Fibroblast of pulmonary artery (primary cell): ENCODE measurements around the gene OR2T6.

Source experiments
- DNase-seq: peaks from one replicate; pipeline ENCODE4 v3.0.0-alpha.2; 2010; ENCODE audit warnings: low read depth
- H3K4me3 ChIP-seq: replicated peaks from 2 replicates; pipeline ENCODE4 v1.5.1; 2011; ENCODE audit warnings: low read depth, mild to moderate bottlenecking, control low read depth, low read length, moderate library complexity
- TF ChIP-seq, protein P1 (sequence below): IDR thresholded peaks from 2 replicates; pipeline ENCODE4 v1.5.1; 2011; ENCODE audit warnings: mild to moderate bottlenecking, control low read depth, low read length, inconsistent platforms; ENCODE audit errors: missing control alignments

The OR2T6 gene, protein sequence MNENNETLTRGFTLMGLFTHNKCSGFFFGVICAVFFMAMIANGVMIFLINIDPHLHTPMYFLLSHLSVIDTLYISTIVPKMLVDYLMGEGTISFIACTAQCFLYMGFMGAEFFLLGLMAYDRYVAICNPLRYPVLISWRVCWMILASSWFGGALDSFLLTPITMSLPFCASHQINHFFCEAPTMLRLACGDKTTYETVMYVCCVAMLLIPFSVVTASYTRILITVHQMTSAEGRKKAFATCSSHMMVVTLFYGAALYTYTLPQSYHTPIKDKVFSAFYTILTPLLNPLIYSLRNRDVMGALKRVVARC

DNA sequence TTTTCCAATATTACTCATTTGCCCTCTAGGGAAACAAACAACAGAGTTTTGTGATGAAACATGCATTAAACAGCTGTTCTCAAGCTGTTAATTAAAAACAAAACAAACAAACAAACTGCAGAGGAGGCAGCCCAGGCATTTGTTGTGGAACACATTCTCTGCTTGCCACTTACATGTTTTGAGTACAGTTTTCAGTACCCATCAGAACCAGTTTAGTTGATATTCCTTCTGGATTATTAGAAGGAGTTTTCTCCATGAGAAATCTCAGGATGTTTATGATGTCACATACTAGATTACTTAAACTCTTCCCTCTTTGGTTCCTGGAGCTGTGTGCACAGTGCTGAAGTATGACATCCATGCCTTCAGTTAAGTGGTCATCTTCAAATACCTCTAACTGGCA is at the start of gene OR2T6:
OR2T6 (plus strand) TSS at position 301 of the 400 bp plus-strand sequence. CDS start 11,863 bp downstream, outside the sequence.
- TF ChIP-seq, protein P1, sequence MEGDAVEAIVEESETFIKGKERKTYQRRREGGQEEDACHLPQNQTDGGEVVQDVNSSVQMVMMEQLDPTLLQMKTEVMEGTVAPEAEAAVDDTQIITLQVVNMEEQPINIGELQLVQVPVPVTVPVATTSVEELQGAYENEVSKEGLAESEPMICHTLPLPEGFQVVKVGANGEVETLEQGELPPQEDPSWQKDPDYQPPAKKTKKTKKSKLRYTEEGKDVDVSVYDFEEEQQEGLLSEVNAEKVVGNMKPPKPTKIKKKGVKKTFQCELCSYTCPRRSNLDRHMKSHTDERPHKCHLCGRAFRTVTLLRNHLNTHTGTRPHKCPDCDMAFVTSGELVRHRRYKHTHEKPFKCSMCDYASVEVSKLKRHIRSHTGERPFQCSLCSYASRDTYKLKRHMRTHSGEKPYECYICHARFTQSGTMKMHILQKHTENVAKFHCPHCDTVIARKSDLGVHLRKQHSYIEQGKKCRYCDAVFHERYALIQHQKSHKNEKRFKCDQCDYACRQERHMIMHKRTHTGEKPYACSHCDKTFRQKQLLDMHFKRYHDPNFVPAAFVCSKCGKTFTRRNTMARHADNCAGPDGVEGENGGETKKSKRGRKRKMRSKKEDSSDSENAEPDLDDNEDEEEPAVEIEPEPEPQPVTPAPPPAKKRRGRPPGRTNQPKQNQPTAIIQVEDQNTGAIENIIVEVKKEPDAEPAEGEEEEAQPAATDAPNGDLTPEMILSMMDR = no peak
- no peak within 1 kb of the TSS for H3K4me3 ChIP-seq
- no peak for DNase-seq

DNA sequence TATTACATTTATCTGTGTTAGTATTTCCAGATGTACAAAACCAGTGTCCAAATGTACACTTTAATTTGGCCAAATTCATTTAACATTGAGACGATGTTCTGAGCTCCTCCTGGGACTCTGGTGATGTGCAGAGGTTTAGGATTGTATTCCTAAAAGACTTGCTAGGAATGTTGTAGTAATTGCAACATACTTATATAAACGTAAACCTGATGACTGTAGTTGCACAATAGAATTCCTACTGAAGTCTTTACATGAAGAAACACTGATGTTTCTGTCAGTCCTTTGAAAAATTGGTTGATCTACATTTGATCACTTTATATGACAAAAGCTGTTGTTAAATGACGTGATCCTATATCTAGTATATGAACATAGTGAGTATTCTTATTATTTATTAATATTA is 32.1 kb upstream of the OR2T6 start:
- H3K4me3 ChIP-seq = no peak overlapping the region
- no peak for DNase-seq
- TF ChIP-seq, protein P1 = no peak

DNA sequence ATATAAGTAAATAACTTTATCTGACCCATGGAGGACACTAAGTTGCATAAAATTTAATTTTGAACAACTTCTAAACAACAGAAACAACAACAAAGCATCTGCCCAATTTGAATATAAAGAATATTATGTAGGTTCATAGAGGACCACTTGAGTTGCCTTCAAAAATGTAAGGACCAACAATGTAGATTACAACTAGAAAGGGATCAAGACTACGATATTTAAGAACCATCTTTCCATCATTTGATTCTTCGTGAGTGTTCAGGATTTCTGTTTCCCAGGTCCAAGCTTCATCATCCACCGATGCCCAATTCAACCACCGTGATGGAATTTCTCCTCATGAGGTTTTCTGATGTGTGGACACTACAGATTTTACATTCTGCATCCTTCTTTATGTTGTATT is 27.1 kb upstream of the OR2T6 start, which contains the start of gene OR14C36:
OR14C36 (plus strand) TSS at position 301 of the 400 bp plus-strand sequence; CDS start at position 301, 0 bp downstream.
- no peak within 1 kb of the TSS for H3K4me3 ChIP-seq
- DNase-seq = no peak
- TF ChIP-seq, protein P1 = no peak

DNA sequence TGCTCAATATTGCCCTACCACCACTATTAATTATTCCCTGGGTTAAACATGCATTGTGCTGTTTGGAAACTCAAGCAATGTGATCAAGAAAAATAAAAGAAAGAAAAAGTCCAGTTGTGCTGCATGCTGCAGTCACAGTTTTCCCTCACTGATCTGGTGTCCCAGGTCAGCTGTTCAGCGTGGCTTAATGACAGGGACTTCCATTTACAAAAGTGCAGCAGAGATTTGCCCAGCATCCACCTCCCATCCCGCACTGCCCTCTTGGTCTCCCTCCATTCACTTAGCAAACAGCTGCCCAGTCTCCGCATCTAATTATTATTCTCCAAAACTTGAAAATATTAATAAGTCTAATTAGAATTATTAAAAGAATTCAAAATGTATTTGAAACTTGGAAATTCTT is 16.1 kb upstream of the OR2T6 start:
- H3K4me3 ChIP-seq = no peak overlapping the region
- TF ChIP-seq, protein P1 = no peak

DNA sequence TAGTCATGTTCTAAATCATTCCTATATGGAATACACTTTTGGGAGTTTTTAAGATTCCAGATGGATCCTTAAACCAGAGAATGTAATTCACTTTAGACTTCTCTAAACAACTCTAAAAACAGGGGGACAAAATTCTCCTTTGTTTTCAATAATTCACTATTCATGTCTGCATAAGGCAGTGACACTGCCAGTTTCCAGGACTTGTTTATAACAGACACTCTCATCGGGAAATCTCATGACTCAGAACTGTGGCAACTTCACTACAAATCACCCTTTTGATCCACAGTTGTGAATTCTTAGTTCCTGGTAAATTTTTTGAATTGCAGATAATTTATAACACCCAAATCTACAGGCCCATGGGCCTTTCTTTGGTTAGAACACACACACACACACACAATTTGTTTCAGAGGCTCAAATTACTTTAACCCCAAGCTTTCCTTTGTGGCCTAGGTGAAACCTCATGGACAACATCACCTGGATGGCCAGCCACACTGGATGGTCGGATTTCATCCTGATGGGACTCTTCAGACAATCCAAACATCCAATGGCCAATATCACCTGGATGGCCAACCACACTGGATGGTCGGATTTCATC is 14.3 kb upstream of the OR2T6 start, which contains the start of gene OR2T4:
OR2T4 (plus strand) TSS at position 545 of the 595 bp plus-strand sequence; CDS start at position 545, 0 bp downstream.
- TF ChIP-seq, protein P1 = no peak
- no peak for DNase-seq
- no peak within 1 kb of the TSS for H3K4me3 ChIP-seq

More for the DNA sequence above, 16.1 kb upstream of the OR2T6 start:
- DNase-seq = no peak

DNA sequence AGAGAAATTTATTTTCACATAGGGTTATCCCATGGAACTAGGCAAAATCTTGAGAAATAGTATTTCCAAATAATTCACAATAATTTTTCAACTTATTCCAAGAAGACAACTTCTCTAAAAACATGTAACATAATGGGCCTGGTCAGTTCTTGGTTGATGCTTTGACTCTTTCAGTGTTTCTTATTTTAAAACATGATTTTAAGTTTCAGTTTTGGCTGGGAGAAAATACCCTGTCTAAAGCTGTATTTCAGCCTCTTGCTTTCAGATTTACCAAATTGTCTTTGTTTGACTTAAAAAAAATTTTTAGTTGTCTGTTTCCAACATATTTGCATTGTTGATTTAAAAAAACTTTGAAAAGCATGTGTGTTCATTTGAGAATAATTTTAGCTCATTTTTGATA is 8.9 kb upstream of the OR2T6 start:
- TF ChIP-seq, protein P1 = no peak
- no peak for DNase-seq
- H3K4me3 ChIP-seq = no peak overlapping the region
